ENCODE results near the gene MOSMO.
"Not testable (repeated sequence)": the region's sequence is repeated elsewhere in the genome, so short reads cannot be mapped to it uniquely, and the experiment has no call there.

MOSMO gene

DNA sequence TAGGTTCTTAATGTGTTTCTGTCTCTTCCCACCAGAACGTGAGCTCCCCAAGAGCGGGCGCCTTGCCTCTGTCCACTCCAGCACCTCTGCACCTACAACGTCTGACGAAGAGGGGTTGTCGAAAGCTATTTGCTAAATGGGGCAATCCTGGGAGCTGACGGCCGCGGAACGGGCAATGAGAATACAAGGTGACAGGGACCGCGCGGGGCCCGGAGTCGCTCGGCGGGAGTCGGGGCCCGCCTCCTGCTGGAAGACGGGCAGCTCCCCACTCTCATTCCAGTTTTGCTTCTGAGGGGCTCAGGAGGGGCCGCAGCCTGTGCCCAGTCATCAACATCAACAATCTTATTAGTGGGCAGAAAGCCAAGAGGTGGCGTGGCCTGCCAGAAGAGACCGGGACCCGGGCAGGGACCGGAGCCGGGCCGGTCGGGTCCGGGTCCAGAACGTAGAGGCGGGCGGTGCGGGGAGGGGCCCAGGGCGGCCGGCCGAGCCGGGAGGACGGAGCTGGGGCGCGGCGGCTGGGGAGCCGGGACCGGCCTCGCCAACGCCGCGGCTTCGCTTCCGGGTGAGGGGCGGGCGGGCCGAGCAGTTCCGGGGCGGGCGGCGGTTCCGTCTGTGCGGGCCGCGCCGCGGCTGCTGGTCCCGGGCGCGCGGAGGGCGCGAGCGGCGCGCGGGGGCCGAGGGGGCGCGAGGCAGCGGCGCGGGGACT lies at the start of gene MOSMO:
Gene MOSMO, plus strand, starts transcription at position 603 of the 706 bp plus-strand sequence. CDS start 191 bp downstream, outside the sequence.
- DNase-seq (ENCODE audit: low spot score) = peak; percentile 53

DNA sequence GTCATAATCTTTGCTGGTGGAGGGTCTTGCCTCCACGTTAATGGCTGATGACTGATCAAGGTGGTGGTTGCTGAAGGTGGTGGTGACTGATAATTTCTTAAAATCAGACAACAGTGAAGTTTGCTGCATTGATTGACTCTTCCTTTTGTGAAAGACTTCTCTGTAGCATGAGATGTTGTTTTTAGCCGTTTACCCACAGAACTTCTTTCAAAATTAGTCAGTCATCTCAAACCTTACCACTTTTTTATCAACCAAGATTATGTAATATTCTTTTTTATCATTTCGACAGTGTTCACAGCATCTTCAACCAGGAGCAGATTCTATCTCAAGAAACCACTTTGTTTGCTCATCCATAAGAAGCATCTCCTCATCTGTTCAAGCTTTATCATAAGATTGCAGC lies 48.9 kb upstream of the MOSMO start:
- DNase-seq (ENCODE audit: low spot score) = no peak

DNA sequence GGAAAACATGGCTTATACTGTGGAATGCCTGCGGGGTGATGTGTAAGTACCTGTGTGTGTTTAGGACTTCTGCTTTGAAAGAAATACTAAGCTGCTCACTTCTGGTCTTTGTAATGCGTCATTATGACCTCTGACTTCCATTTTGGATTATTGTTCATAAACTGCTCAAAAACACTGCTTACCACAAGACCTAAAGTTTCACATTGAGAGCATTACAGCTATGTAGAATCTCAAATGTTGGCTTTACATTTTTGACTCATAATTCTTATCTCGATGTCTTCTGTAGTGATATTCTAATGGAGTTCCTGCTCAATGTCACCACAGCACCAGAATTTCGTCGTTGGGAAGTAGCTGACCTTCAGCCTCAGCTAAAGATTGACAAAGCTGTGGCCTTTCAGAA lies 45.4 kb upstream of the MOSMO start:
- no peak for DNase-seq (ENCODE audit: low spot score)

DNA sequence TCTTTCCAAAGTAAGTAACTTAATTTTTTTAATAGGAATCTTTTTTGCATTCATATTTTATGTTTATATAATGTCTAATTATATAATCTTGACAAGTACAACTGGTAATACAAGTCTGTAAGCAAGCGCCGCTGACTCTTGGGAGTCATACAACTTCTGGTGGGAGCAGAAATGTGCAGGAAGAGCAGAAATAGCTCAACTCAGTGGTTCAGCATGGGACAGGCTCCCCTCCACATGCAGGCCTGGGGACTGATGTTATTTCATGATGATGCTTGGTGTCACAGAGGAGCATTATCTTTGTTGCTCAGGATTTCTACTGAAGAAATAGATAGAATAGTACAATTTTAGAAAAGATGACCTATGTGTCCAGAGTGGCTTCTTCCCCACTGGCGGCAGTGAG lies 44.0 kb upstream of the MOSMO start:
- no peak for DNase-seq (ENCODE audit: low spot score)

DNA sequence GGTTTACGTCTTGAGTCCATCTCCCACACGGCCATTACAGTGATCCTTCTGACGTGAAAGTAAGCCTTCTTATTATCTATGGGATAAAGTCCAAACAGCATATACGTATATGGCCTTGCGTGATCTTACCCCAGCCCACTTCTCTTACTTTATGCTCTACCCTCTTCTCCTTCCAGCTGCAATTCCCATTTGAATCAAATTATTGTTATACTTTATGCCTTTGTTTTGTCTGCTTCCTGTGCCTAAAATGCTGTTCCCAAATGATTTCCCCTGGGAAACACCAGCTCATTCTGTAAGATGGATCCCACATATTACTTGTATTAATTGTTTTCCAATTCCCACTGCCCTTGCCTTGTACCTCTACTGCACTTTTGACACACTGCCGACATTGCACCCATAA lies 43.6 kb upstream of the MOSMO start:
- DNase-seq (ENCODE audit: low spot score) = no peak

DNA sequence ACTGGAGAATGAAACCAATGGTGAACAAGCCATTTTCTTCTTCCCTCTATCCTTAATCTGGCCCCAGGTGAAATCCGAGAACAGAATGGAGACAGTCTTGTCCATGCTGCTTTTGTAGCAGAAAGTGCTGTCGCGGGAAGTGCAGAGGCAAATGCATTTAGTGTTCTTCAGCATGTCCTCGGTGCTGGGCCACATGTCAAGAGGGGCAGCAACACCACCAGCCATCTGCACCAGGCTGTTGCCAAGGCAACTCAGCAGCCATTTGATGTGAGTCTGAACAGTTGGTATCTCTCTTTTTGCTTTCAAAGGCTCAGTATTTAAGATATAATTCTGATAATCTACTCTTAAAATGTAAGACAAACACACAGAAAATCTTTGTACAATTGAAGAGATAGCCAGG lies 36.1 kb upstream of the MOSMO start:
- DNase-seq (ENCODE audit: low spot score) = no peak

DNA sequence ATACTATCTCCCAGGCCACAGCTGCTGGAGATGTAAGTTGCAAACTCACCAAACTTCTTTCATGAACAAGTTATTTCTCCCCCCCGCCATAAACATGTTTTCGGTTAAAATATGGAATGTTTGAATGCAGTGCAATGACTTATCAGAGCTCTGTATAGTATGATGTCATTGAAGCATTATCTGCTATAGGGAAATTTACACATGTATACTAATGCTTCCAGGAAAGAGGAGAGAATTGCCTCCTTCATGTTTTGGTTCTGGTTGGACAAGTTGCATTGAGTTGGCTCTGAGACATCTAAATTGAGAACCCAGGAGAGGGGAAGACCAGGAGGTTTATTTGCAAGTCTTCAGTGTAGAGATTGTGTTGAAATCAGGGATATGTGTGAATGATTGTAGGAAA lies 34.0 kb upstream of the MOSMO start:
- no peak for DNase-seq (ENCODE audit: low spot score)

DNA sequence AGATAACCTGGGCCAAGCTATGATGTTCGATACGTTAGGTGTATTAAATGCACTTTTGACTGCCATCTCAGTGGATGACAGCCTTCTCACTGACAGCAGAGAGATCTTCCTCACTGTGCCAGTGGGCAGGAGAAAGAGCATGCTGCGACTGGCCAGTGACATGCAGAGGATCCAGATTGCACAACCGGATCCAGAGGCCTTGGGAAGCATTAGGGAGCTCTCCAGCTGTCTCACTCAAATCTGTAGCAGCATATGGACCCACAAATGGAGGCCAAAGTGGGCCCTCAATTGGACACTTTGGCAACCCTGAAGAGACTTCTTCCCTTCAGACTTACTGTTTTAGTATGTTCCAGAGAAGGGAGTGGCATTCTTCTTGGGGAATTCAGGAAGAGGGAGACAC lies 27.9 kb upstream of the MOSMO start:
- no peak for DNase-seq (ENCODE audit: low spot score)

DNA sequence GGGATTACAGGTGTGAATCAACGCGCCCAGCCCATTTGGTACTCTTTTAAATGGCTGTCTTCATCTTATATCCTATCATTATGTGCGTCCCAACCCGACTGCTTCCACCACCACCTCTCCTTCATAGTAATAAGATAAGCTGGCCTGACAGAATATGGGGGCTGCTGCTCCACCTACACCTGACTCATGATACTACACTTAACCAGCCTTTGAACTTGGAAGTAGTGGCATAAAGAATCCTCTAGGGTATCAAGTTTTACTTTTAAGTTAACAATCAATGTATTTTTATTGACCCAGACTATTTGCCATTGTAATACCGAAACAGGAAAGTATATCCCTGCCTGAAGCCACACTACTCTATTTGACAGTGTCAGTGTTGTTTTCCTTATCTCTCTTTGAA lies 25.8 kb upstream of the MOSMO start:
- no peak for DNase-seq (ENCODE audit: low spot score)

DNA sequence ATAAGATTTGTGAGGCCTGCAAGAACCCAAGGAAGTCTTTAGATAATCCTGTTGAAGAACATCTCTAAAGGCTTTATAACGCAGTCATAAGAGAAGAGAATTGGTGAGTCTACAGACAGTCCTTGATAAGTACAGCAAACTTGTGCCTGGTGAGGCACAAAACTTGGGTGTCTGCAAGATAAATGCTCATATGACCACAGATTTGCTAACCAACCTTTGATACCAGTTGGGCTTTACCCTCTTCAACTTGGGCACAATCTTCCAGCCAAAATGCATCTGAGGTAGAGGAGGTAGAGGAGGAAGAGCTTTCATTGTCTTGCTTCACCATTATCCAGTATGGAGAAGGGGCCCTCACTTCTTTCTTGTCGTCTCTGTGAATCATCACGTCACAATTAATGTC lies 23.8 kb upstream of the MOSMO start:
- DNase-seq (ENCODE audit: low spot score) = no peak

DNA sequence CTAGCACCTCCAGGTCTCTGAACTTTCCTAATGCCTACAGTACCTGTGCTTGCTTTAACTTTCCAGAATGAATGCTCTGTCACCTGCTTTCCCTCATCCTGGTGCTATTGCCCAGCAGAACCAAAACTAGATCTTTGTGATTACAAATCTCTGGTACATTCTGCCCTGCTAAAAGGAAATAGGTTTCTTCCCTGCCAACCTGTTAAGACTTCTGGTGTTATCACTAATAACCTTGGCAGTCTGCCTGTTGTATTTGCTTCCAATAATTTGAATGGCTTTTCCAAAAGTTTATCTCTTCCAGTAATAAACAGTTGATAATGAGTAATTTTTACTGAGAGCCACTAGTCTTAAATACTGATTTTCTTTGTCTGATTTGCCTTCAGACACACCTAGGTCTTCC lies 22.4 kb upstream of the MOSMO start:
- no peak for DNase-seq (ENCODE audit: low spot score)

DNA sequence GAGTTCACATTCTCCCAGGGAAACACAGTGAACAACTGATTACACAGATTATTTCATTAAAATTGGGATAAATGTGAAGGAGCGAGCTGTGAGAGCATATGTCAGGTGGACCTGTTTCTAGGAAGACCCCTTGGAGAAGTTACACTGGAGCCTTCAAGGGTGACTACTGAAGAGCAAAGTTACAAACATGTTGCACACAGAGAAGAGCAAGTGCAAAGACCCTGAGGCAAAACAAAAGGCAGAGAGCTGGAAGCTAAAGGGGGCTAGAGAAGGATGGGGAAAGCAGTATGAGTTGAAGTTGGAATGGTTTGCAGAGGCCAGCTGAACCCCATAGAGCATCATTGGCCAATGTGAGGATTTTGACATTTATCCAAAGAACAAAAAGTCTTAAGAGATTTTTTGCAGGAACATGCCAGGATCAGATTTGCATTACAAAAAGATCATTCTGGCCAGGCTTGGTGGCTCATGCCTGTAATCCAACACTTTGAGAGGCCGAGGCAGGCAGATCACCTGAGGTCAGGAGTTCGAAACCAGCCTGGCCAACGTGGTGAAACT lies 21.1 kb upstream of the MOSMO start:
- DNase-seq (ENCODE audit: low spot score) = no peak

DNA sequence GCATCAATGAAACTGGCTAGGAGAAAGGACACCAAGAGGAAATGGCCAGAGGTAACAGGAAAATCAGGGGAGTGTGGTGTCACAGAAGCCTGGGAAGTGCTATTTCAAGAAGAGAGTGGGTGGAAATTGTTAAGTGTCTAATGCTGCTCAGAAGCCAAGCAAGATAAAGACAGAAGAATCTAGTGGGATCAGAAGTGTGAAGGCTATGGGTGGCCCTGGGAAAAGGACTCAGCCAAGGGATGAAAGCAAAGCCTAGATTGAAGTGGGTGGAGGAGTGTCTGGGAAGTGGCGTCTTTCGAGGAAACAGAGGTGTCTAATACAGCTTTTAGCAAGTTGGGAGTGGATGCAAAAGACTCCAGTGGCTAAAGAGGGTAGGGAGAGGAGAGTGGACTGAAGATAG lies 20.4 kb upstream of the MOSMO start:
- no peak for DNase-seq (ENCODE audit: low spot score)

DNA sequence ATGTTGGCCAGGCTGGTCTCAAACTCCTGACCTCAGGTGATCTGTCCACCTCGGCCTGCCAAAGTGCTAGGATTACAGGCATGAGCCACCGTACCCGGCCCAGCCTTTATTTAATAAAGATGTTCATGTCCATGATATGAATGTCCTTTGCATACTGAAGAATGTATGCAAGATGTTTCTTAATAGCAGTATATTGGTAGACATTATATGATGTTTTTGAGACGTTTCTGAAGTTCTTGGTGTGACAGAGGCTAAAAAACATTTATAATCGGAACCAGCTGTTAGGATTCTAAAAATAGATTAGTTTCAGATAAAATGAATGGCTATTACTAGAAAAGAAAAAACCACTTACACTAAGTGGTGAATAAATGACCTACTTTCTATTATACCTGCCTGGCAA lies 18.8 kb upstream of the MOSMO start:
- no peak for DNase-seq (ENCODE audit: low spot score)

DNA sequence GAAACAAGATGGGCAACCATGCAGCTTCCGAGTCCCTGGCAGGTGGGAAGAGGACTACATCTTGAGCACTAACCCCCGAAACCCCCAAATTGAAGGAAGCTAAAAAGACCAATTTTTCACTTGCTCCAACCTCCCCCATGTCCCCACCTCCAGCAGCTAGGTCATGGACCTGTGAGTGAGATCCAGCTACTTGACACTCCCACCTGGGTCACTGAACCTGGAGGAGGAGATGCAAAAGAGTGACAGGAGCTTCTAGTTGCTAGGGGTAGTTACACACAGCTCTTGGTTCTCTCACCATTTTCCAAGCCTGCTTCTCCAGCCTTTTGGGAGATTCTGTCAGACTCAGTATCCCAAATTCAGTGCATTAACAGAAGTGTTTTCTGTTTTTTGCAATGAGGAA lies 18.2 kb upstream of the MOSMO start:
- no peak for DNase-seq (ENCODE audit: low spot score)

DNA sequence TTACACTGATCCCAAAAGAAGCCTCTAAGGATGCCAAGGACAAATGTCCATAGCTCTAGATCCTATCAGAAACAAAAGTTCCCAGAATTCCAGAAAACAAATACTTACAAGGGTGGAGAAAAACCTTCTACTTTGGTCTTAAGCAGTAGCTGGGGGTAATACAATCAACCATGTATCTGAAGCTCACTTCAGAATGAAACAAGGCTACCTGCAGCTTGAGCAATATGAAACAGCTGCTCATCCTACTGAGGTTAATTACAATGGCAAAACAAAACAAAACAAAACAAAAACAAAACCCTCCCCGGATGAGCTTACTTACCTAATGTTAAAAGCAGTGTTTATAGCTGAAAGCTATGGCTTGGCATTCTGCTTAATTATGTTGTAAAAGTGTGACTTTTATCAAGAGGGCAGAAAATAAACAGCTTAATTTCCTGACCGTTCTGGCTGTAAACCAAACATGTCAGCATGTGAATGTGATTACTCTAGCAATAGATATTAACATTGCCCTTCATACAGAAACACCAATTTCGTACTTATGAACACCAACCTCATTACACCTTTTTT lies 17.4 kb upstream of the MOSMO start:
- DNase-seq (ENCODE audit: low spot score) = no peak

DNA sequence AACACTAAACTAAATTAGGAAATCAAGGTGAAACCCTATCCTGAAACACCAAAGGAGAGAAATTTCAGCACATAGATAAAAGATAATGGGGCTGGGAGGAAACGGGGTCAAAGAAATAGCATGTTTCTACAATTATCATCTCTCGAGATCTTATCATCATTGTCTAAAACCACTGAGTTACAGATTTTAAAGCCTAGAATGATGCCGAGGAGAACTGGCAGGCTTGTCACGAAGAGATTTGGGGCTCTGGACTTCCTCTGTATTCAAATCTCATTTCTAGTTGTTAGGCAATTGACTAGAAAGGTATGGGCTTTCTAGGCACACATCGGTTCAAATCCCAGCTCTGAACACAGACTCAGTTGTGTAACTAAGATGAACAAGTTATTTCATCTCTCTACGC lies 16.3 kb upstream of the MOSMO start:
- no peak for DNase-seq (ENCODE audit: low spot score)

DNA sequence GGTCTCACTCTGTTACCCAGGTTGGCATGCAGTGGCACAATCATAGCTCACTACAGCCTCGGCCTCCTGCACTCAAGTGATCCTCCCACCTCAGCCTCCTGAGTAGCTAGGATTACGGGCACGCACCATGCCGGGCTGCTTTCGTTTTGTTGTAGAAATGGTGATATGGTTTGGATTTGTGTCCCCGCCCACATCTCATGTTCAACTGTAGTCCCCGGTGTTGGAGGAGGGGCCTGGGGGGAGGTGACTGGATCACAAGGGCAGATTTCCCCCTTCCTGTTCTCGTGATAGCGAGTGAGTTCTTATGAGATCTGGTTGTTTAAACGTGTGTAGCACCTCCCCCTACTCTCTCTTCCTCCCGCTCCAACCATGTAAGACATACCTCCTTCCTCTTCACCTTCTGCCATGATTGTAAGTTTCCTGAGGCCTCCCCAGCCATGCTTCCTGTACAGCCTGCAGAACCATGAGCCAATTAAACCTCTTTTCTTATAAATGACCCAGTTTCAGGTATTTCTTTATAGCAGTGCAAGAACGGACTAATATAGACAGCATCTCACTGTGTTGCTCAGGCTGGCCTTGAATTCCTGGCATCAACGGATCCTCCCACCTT lies 12.9 kb upstream of the MOSMO start:
- no peak for DNase-seq (ENCODE audit: low spot score)

DNA sequence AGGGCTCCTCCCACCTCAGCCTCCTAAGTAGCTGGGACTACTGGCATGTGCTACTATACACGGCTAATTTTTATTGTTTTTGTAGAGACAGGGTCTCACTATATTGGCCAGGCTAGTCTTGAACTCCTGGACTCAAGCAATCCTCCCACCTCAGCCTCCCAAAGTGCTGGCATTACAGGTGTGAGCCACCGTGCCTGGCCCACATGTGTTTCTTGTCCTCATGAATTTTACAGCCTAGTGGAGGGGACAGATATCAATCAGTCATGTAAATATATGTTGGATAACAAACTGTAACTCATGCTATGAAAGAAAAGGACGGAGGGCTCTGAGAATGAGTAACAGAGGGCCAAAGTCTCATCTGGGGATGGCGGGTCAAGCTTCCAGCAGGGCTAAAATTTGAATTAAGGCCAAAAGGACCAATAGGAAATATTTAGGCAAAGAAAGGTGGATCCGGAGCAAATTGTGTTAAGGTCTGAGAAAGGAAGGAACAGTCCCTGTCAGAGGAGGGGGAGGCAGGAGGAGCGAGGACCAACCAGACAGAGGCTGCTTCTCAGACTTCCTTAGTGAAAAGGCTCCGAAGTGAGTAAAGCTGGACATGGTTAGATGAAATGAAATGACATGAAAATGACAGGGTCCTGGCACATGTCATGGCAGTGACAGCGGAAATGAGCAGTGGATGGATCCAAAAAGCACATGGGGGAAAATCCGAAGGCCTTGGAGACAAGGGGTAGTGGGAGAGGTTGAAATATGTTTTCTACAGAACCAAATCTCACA lies 10.8 kb upstream of the MOSMO start:
- DNase-seq (ENCODE audit: low spot score) = no peak

DNA sequence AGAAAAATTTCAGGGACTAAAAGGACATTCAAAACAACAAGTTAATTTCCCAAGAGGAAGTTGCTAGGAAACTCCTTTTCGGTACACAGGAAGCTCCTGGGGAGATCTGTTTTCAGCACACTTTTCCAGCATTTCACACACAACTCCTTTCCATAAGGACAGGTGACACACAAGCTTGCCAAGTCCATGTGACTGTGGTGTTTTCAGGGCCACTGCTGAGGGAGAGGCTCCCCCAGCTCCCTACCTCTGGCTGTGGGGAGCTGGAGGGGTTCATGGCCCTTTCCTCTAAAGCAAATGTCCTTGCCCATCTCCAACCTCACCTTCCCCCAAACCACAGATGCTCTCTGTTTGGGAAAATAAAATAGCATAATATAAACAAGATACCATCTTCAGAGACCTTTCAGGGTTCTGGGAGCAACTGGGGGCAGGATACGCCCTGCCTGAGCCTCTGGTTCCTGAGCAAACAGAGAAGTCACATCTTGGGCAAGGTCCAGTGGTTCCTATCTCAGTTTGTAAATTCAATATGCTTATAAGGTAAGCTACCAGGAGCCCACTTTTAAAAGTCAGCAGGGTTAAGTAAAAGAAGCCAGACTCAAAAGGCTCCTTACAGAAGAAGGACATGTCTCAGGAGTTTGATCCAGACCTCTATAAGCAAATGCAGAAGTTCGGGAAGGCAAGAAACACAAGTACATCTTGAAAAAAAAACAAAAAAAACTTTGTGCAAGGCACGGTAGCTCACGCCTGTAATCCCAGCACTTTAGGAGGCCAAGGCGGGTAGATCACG lies 10.0 kb upstream of the MOSMO start:
- no peak for DNase-seq (ENCODE audit: low spot score)

DNA sequence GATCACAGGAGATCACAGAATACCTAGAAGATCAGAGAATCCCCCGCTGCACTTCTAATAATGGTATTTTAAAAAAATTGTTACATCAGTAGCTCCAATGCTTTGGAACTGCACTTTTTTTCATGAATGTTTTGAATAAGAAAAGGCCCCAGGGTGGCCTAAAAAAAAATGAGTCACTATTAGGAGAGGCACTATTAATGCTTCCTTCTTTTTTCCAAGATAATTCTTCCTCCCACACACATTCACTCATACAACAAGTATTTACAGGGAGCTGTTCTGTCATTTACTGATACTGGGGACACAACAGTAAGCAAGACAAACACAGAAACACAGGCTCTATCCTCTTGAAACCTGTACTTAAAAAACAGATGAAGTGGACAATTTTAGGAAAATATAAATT lies 6.3 kb upstream of the MOSMO start:
- no peak for DNase-seq (ENCODE audit: low spot score)

DNA sequence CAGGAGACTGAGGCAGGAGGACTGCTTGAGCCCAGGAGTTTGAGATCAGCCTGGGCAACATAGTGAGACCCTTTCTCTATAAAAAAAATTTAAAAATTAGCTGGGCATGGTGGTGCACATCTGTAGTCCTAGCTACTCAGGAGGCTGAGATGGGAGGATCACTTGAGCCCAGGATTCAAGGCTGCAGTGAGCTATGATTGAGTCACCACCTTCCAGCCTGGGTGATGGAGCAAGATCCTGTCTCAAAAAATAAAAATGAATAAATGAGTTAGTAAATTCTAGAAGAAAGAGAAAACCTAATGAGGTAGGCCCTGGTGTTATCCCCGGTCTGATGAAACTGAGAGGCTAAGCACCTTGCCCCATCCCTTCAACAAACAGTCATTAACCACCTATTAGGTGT lies 5.9 kb upstream of the MOSMO start:
- DNase-seq (ENCODE audit: low spot score) = not testable (repeated sequence)

Measured in CD4-positive, alpha-beta T cell treated with Interleukin-2 at 100 ng/mL for 4 hours (primary cell).